Astrocyte of the spinal cord (primary cell): Measurements from ENCODE around the gene AUH.

Experiments used
- DNase-seq: peaks from one replicate; pipeline ENCODE4 v3.0.0; 2011; ENCODE audit warnings: low read depth, low spot score
- H3K4me3 ChIP-seq: 2 replicates; pipeline ENCODE4 v1.5.1; 2011; ENCODE audit warnings: low read depth, mild to moderate bottlenecking, low read length, moderate library complexity
- CTCF ChIP-seq: IDR thresholded peaks from 2 replicates; pipeline ENCODE4 v1.5.1; 2012; ENCODE audit warnings: low read depth, mild to moderate bottlenecking, low read length, inconsistent platforms
- in situ Hi-C: cut with HindIII; loops from 2 replicates; pipeline ENCODE4 v1.10.0; 2017; ENCODE audit warnings: low sequenced_read_pairs

The AUH gene

GRCh38 chr9:91364005-91364404 is 2.3 kb upstream of the AUH start:
- in situ Hi-C loops = no loop called here
- no peak overlapping the region for H3K4me3 ChIP-seq
- no peak for TF ChIP-seq CTCF
- DNase-seq = no peak

- no peak for TF ChIP-seq CTCF
- no peak for DNase-seq
- in situ Hi-C loops = no loop called here
- H3K4me3 ChIP-seq = peak overlapping the region; percentile 25
Measured at GRCh38 chr9:91362051-91362611, 413 bp upstream of the AUH start.

- no peak for TF ChIP-seq CTCF
- in situ Hi-C loops = no loop called here
- DNase-seq = peak; percentile 14
- peak overlapping the region; percentile 83 for H3K4me3 ChIP-seq
Measured at GRCh38 chr9:91360551-91361290, 997 bp downstream of the AUH start.

GRCh38 chr9:91359734-91360470 is 1.8 kb downstream of the AUH start:
- H3K4me3 ChIP-seq = no peak overlapping the region

GRCh38 chr9:91359083-91359482 is 2.6 kb downstream of the AUH start:
- no peak overlapping the region for H3K4me3 ChIP-seq
- no peak for DNase-seq
- no peak for TF ChIP-seq CTCF
- in situ Hi-C loops = no loop called here

More at GRCh38 chr9:91359734-91360470, 1.8 kb downstream of the AUH start:
- no peak for DNase-seq
- no peak for TF ChIP-seq CTCF
- in situ Hi-C loops = no loop called here

- DNase-seq = no peak
- H3K4me3 ChIP-seq = no peak overlapping the region
- TF ChIP-seq CTCF = no peak
- in situ Hi-C loops = no loop called here
Measured at GRCh38 chr9:91354881-91355280, 6.8 kb downstream of the AUH start.
